ENCODE data around the gene PTPRM.

GRCh38 chr18:7669361-7669760, 102.2 kb downstream of the PTPRM start:
- TF ChIP-seq, protein P1, sequence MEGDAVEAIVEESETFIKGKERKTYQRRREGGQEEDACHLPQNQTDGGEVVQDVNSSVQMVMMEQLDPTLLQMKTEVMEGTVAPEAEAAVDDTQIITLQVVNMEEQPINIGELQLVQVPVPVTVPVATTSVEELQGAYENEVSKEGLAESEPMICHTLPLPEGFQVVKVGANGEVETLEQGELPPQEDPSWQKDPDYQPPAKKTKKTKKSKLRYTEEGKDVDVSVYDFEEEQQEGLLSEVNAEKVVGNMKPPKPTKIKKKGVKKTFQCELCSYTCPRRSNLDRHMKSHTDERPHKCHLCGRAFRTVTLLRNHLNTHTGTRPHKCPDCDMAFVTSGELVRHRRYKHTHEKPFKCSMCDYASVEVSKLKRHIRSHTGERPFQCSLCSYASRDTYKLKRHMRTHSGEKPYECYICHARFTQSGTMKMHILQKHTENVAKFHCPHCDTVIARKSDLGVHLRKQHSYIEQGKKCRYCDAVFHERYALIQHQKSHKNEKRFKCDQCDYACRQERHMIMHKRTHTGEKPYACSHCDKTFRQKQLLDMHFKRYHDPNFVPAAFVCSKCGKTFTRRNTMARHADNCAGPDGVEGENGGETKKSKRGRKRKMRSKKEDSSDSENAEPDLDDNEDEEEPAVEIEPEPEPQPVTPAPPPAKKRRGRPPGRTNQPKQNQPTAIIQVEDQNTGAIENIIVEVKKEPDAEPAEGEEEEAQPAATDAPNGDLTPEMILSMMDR (IDR thresholded peaks at IDR 0.05) = no peak
- TF ChIP-seq POLR2A (IDR thresholded peaks at IDR 0.05) = no peak

All from lower leg skin (tissue), 3 donors.